ENCODE results near the gene GORASP1. TPM values are rescaled to one million over a fixed set of nuclear protein-coding genes. Genes with fewer than 3 reads are reported as not detected.

Gene GORASP1
- total and polyA plus RNA-seq, 12 donors, result 24.3 to 66.2 (median 46.6) TPM

DNA sequence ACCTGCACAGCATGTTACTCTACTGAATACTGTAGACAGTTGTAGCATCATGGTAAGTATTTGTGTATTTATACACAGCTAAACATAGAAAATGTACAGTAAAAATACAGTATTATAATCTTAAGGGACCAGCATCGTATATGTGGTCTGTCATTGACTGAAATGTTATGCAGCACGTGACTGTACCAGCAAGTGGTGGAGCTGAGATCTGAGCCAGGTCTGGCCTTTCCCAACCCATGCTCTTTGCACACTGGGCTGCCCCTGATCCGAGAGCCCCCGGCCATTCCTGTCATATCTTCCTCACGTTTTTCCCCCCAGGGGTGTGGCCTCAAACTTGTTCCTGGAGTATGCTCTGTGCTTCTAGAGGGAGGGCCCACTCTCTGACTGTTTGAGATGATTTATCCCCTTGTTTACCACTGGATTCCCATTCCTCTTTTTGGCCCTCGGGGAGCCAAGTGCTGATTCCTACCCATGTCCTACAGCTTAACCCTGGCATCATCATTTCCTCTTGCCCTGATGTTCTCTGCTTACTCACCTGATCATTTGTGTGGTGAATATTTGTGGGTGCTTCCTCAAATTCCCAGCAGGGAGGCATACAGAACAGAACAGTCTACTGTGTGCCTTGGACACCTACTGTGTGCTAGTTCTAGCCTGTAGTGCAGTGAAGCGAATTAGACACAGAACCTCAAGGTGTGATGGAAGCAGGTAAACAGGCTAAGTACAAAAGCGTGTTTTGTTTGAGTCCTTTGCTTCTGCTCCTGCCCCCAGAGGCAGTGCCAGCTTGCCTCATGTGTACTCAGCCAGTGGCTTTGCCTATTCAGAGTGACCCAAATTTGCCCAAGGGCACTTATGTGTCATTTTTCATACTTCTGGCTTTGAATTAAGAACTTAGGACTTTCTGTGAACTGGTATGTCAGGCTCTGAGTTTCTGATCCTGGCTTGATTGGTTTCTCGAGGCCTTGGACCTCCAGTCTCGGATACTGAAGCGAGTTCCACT lies 25.0 kb upstream of the GORASP1 start:
- no peaks in the 10 kb centered on the region for H3K27me3 ChIP-seq
- H3K27ac ChIP-seq, result no peak overlapping the region
- TF ChIP-seq CTCF (IDR thresholded peaks at IDR 0.05) (no peak), POLR2A (IDR thresholded peaks at IDR 0.05) (no peak)
- WGBS, 4 donors, result 73 to 83% (median 81%) methylated on average over 11 of the region's 11 CpGs
- no peaks in the 10 kb centered on the region for H3K36me3 ChIP-seq (replicated peaks in 1 of 2)
- H3K4me3 ChIP-seq, result no peak overlapping the region
- intact Hi-C loops (cut with DNase I), result no loop called here
- DNase-seq, result no peak
- H3K9me3 ChIP-seq (replicated peaks in 1 of 3), result no peaks in the 10 kb centered on the region
- H3K4me1 ChIP-seq (replicated peaks in 1 of 2), result no peaks in the 10 kb centered on the region

DNA sequence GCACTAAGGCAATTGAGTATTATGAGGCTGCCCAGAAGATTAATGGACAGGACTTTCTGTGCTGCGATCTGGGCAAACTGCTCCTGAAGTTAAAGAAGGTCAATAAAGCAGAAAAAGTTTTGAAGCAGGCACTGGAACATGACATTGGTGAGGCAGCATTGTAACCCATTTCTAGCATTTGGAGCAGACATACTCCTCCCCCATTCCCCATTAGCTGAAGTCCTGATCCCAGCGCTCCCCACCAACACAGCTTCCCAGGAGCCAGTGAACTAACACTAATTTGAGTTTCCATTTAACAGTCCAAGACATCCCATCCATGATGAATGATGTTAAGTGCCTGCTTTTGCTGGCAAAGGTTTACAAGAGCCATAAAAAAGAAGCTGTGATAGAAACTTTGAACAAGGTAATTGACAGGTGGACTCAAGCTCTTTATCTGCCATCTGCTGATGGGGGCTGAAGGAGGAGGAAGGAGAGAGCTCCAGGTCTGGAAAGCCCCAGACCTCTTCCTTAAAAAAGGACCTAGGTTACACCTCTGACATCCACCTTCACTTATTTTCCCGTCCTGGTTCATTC lies 23.4 kb upstream of the GORASP1 start:
- Histone ChIP-seq H3K27ac (no peak overlapping the region), H3K4me1 (replicated peaks in 1 of 2) (no peaks in the 10 kb centered on the region), H3K36me3 (replicated peaks in 1 of 2) (no peaks in the 10 kb centered on the region), H3K27me3 (no peaks in the 10 kb centered on the region), H3K9me3 (replicated peaks in 1 of 3) (no peaks in the 10 kb centered on the region), H3K4me3 (no peak overlapping the region)
- TF ChIP-seq CTCF (IDR thresholded peaks at IDR 0.05) (no peak), POLR2A (IDR thresholded peaks at IDR 0.05) (no peak)
- intact Hi-C loops (cut with DNase I), result no loop called here
- no peak for DNase-seq
- WGBS, 4 donors, result 65 to 84% (median 81%) methylated on average over 3 of the region's 3 CpGs

DNA sequence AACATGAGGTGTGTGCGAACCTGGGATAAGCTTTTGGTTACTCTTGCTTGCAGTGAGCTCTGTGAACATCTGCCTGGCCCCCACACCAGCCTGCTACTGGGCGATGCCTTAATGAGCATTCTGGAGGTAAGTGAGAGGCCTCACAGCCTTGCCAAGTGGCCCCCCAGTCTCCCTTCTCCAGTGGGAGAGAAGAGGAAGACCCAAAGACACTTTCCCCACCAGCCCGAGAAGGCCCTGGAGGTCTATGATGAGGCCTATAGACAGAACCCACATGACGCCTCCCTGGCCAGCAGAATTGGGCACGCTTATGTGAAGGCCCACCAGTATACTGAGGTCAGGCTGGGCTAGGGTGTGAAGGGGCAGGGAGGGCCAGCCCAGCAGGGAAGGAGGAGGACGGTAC lies 22.6 kb upstream of the GORASP1 start:
- 92 to 96% (median 94%) methylated on average over 4 to 6 of the region's 6 CpGs for WGBS, 4 donors
- Histone ChIP-seq H3K4me1 (replicated peaks in 1 of 2) (no peaks in the 10 kb centered on the region), H3K27me3 (no peaks in the 10 kb centered on the region), H3K27ac (no peak overlapping the region), H3K36me3 (replicated peaks in 1 of 2) (no peaks in the 10 kb centered on the region), H3K9me3 (replicated peaks in 1 of 3) (no peaks in the 10 kb centered on the region), H3K4me3 (no peak overlapping the region)
- intact Hi-C loops (cut with DNase I), result no loop called here
- DNase-seq, result no peak
- TF ChIP-seq POLR2A (IDR thresholded peaks at IDR 0.05) (no peak), CTCF (IDR thresholded peaks at IDR 0.05) (no peak)

DNA sequence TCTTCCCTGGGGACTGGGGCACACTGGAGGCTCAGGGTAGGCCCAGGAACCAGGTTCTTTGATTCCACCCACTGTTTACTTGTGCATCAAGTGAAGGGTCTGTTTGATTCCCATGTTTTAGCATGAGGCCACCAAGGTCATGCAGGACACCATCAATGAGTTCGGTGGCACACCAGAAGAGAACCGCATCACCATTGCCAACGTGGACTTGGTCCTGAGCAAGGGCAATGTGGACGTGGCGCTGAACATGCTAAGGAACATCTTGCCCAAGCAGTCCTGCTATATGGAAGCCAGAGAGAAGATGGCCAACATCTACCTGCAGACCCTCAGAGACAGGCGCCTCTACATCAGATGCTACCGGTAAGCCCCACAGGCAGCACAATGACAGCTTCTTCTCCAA lies 21.5 kb upstream of the GORASP1 start:
- Histone ChIP-seq H3K9me3 (replicated peaks in 1 of 3) (no peaks in the 10 kb centered on the region), H3K27me3 (no peaks in the 10 kb centered on the region), H3K4me3 (no peak overlapping the region), H3K36me3 (replicated peaks in 1 of 2) (no peaks in the 10 kb centered on the region), H3K4me1 (replicated peaks in 1 of 2) (no peaks in the 10 kb centered on the region), H3K27ac (no peak overlapping the region)
- WGBS, 4 donors, result 93 to 98% (median 96%) methylated on average over 7 of the region's 7 CpGs
- DNase-seq, result no peak
- intact Hi-C loops (cut with DNase I), result loop anchor here (5.0 to 10.0 kb wide), 2 partner anchors 158 to 166 kb away; no protein-coding TSS in a partner anchor
- TF ChIP-seq CTCF (IDR thresholded peaks at IDR 0.05), result no peak
- no peak for TF ChIP-seq POLR2A (IDR thresholded peaks at IDR 0.05)

Data from adrenal gland (tissue), 12 donors.